ENCODE data around the gene SLAMF1. TPM values are rescaled to one million over a fixed set of nuclear protein-coding genes. Genes with fewer than 3 reads are reported as not detected.

The SLAMF1 gene
- total and polyA plus RNA-seq, 9 of the 15 experiments (the other 6 are each of a cell fraction or from before 2014, with no cell fraction given) = 0.04 to 0.17 (median 0.11) TPM; not detected in 4

- TF ChIP-seq REST (IDR thresholded peaks at IDR 0.05; ENCODE audit: borderline replicate concordance) (no peak), REST (CRISPR knock-in tag; IDR thresholded peaks at IDR 0.05; ENCODE audit: low read depth) (no peak), HNRNPUL1 (IDR thresholded peaks at IDR 0.05; ENCODE audit: low read length) (no peak), RBM39 (optimal IDR thresholded peaks at IDR 0.05; ENCODE audit: low read depth, low read length) (no peak), ID3 (CRISPR knock-in tag; IDR thresholded peaks at IDR 0.05) (no peak), ID3 (tag; IDR thresholded peaks at IDR 0.05) (no peak)
Measured at GRCh38 chr1:160628799-160629263, 18.0 kb downstream of the SLAMF1 start (continued).
